Calu3 (cell line): ENCODE data around the gene GRIK4. TPM values are rescaled to one million over a fixed set of nuclear protein-coding genes. Genes with fewer than 3 reads are reported as not detected.

Experiments used
- BruUV-seq: library from RNA; stranded (reverse); fragments of 400-500 nt; replicated peaks from 2 replicates; lab custom pipeline; 2021; lab: Mats Ljungman, UMichigan
- CTCF ChIA-PET: fragments of 300-600 bp; sonication (Branson Sonifier 250); formaldehyde crosslinking; loops from one replicate; lab custom pipeline; 2022; ENCODE audit warnings: antibody characterized with exemption; lab: Charles Lee
- DNase-seq: peaks from one replicate; pipeline ENCODE4 v3.0.0; 2022
- H3K27ac Mint-ChIP-seq: one replicate; pipeline ENCODE4 v1.8.0; 2022; ENCODE audit warnings: mixed read lengths; ENCODE audit not compliant: unreplicated experiment
- H3K27me3 Mint-ChIP-seq: one replicate; pipeline ENCODE4 v1.8.0; 2022; ENCODE audit warnings: mixed read lengths; ENCODE audit not compliant: unreplicated experiment
- H3K36me3 Mint-ChIP-seq: one replicate; pipeline ENCODE4 v1.8.0; 2022; ENCODE audit warnings: mild to moderate bottlenecking, moderate library complexity, mixed read lengths; ENCODE audit not compliant: insufficient read depth, unreplicated experiment
- H3K4me1 Mint-ChIP-seq: one replicate; pipeline ENCODE4 v1.8.0; 2022; ENCODE audit warnings: mild to moderate bottlenecking, low read depth, mixed read lengths; ENCODE audit not compliant: unreplicated experiment
- H3K4me3 Mint-ChIP-seq: one replicate; pipeline ENCODE4 v1.8.0; 2022; ENCODE audit warnings: mild to moderate bottlenecking, low read depth, moderate library complexity, mixed read lengths; ENCODE audit not compliant: unreplicated experiment
- H3K9me3 Mint-ChIP-seq: one replicate; pipeline ENCODE4 v1.8.0; 2022; ENCODE audit warnings: low read depth, mixed read lengths; ENCODE audit not compliant: unreplicated experiment
- intact Hi-C: fragments of 100-400 bp; cut with micrococcal nuclease; formaldehyde crosslinking; loops from one replicate; pipeline ENCODE4 v1.10.0; 2022; ENCODE audit not compliant: unreplicated experiment
- total RNA-seq: library from RNA; stranded (reverse); gene quantifications from 2 replicates; pipeline ENCODE4 v1.2.3, GENCODE V29; 2022
- TF ChIP-seq, protein P1 (sequence below): fragments of 200-600 bp; IDR thresholded peaks from one replicate; pipeline ENCODE4 v1.8.0; 2022; ENCODE audit warnings: antibody characterized with exemption; ENCODE audit not compliant: unreplicated experiment

Gene GRIK4
- total RNA-seq, 1 experiment from 2014 or later, result not detected

GRCh38 chr11:120932305-120932915 is 420.9 kb downstream of the GRIK4 start:
- Mint-ChIP-seq H3K27ac (no peak overlapping the region), H3K27me3 (peaks cover 34% of the 10 kb centered on the region), H3K4me1 (no peaks in the 10 kb centered on the region), H3K4me3 (no peak overlapping the region), H3K36me3 (no peaks in the 10 kb centered on the region), H3K9me3 (no peaks in the 10 kb centered on the region)
- intact Hi-C loops, result loop anchor here (10.0 kb wide), 2 partner anchors 182 to 262 kb away; no protein-coding TSS in a partner anchor
- no TSS peak for BruUV-seq
- CTCF ChIA-PET, result interaction anchor here (0.5 kb wide), 1 partner anchor 1525 kb away, joined by 3 read pairs; no protein-coding TSS in a partner anchor
- TF ChIP-seq, protein P1, sequence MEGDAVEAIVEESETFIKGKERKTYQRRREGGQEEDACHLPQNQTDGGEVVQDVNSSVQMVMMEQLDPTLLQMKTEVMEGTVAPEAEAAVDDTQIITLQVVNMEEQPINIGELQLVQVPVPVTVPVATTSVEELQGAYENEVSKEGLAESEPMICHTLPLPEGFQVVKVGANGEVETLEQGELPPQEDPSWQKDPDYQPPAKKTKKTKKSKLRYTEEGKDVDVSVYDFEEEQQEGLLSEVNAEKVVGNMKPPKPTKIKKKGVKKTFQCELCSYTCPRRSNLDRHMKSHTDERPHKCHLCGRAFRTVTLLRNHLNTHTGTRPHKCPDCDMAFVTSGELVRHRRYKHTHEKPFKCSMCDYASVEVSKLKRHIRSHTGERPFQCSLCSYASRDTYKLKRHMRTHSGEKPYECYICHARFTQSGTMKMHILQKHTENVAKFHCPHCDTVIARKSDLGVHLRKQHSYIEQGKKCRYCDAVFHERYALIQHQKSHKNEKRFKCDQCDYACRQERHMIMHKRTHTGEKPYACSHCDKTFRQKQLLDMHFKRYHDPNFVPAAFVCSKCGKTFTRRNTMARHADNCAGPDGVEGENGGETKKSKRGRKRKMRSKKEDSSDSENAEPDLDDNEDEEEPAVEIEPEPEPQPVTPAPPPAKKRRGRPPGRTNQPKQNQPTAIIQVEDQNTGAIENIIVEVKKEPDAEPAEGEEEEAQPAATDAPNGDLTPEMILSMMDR, result no peak
- DNase-seq, result no peak

GRCh38 chr11:120936356-120936755 is 424.8 kb downstream of the GRIK4 start:
- Mint-ChIP-seq H3K4me3 (no peak overlapping the region), H3K27ac (no peak overlapping the region)
- intact Hi-C loops, result loop anchor here (10.0 kb wide), 2 partner anchors 178 to 258 kb away; no protein-coding TSS in a partner anchor

GRCh38 chr11:120937501-120937900 is 426.0 kb downstream of the GRIK4 start:
- TF ChIP-seq, protein P1, result no peak
- Mint-ChIP-seq H3K27me3 (peaks cover 33% of the 10 kb centered on the region), H3K36me3 (no peaks in the 10 kb centered on the region), H3K9me3 (no peaks in the 10 kb centered on the region), H3K4me3 (no peak overlapping the region), H3K4me1 (no peaks in the 10 kb centered on the region), H3K27ac (no peak overlapping the region)
- no TSS peak for BruUV-seq
- DNase-seq, result no peak
- CTCF ChIA-PET, result no interaction called here
- intact Hi-C loops, result loop anchor here (10.0 kb wide), 2 partner anchors 177 to 257 kb away; no protein-coding TSS in a partner anchor

More at GRCh38 chr11:120936356-120936755, 424.8 kb downstream of the GRIK4 start:
- no TSS peak for BruUV-seq
- Mint-ChIP-seq H3K9me3 (no peaks in the 10 kb centered on the region), H3K27me3 (peaks cover 43% of the 10 kb centered on the region), H3K4me1 (no peaks in the 10 kb centered on the region), H3K36me3 (no peaks in the 10 kb centered on the region)
- TF ChIP-seq, protein P1, result no peak
- DNase-seq, result no peak
- CTCF ChIA-PET, result no interaction called here

DNA sequence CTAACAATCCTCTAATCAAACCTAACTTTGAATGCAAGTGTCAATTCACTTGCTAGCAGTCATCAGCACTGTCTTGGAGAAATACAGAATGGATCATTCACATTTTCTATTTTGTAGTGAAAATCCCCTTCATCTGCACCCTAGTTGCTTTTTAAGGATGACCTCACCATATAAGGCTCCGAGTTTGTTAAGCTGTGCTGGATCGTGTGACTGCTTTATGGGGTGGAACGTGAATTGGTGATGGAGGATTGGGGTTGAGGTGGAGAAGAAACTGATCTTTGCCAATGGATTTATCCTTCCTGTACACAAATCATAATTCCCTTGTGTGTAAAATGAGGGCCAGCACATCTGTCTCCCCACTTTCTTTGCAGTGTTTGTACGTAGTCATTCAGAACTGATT is 426.7 kb downstream of the GRIK4 start:
- Mint-ChIP-seq H3K27ac (no peak overlapping the region), H3K27me3 (peaks cover 25% of the 10 kb centered on the region), H3K9me3 (no peaks in the 10 kb centered on the region), H3K36me3 (no peaks in the 10 kb centered on the region), H3K4me1 (no peaks in the 10 kb centered on the region), H3K4me3 (no peak overlapping the region)
- intact Hi-C loops, result loop anchor here (10.0 kb wide), 2 partner anchors 177 to 257 kb away; no protein-coding TSS in a partner anchor
- DNase-seq, result no peak
- TF ChIP-seq, protein P1, result no peak
- no TSS peak for BruUV-seq
- CTCF ChIA-PET, result no interaction called here
